ENCODE measurements around the gene SCYL2. TPM values are rescaled to one million over a fixed set of nuclear protein-coding genes. Genes with fewer than 3 reads are reported as not detected.

The SCYL2 gene
- total and polyA plus RNA-seq, 4 donors = 10.0 to 32.5 (median 18.9) TPM

DNA sequence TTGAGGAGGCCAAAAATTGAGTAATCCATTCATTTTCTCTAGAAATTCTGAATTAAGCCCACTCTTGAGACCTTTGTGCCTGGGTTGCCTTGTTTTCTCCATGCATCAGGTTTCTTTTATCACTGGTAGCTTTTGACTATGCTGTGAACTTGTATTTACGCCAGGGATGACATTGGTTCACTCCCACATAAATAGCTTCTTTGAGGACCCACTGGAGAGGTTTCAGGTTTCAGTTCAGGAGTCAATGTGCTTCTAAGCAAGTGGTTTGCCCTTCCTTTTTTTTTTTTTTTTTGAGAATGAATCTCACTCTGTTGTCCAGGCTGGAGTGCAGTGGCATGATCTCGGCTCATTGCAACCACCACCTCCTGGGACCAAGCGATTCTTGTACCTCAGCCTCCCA lies 79.7 kb downstream of the SCYL2 start (continued):
- TF ChIP-seq, protein P1, sequence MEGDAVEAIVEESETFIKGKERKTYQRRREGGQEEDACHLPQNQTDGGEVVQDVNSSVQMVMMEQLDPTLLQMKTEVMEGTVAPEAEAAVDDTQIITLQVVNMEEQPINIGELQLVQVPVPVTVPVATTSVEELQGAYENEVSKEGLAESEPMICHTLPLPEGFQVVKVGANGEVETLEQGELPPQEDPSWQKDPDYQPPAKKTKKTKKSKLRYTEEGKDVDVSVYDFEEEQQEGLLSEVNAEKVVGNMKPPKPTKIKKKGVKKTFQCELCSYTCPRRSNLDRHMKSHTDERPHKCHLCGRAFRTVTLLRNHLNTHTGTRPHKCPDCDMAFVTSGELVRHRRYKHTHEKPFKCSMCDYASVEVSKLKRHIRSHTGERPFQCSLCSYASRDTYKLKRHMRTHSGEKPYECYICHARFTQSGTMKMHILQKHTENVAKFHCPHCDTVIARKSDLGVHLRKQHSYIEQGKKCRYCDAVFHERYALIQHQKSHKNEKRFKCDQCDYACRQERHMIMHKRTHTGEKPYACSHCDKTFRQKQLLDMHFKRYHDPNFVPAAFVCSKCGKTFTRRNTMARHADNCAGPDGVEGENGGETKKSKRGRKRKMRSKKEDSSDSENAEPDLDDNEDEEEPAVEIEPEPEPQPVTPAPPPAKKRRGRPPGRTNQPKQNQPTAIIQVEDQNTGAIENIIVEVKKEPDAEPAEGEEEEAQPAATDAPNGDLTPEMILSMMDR (IDR thresholded peaks at IDR 0.05; ENCODE audit: low read depth, low read length, missing input control) = no peak
- no peak for TF ChIP-seq RAD21 (IDR thresholded peaks at IDR 0.05)
- TF ChIP-seq EGR1 (IDR thresholded peaks at IDR 0.05; ENCODE audit: low read depth in 2 of 2) = no peak
- no peak for TF ChIP-seq FOXA1 (IDR thresholded peaks at IDR 0.05)

DNA sequence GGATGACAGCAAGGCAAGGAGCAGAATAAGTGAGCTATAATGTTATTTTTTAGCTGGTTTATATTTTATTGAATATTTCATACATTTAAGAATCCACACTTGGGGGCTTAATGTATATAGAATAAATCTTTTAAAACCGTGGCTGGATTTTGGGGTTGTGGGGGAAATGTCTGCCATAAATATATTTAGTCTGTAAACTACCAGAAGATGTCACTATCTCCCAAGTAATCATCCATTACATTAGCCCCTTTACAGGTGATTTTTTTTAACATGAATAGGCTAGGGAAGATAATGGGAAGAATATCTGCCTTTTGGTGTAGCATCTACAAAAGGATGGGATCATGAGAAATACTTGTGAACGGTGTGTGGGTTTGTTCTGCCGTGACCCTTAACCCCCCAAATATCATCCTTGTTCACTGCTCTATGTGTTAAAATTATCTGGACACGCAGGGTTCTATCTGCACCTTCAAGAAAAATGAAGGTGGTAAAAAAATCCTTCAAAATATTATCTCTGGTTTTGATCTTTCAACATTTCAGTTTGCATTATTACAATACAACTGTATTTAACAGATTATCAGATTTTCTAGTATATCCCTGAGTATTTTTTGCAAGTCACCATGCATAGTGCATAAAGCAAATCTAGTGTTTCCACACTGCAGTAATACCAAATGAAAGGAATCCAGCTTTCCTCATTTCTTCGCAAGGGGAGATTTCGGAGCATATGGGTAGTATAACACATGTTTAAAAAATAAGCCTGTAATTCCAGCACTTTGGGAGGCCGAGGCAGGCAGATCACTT lies 81.9 kb downstream of the SCYL2 start:
- H3K36me3 ChIP-seq (ENCODE audit: control insufficient read depth in 4 of 4, insufficient read depth in 3 of 4, low read depth in 1 of 4, low read length in 3 of 4) = no peaks in the 10 kb centered on the region
- no peak overlapping the region for H3K27ac ChIP-seq (ENCODE audit: low read depth in 1 of 2, low read length in 2 of 2)
- no peak for DNase-seq (ENCODE audit: low spot score)
- no peak overlapping the region for H3K4me3 ChIP-seq (ENCODE audit: low read depth in 1 of 3, low read length in 3 of 3)
- WGBS = 73% methylated on average over 7 of the region's 7 CpGs
- H3K9ac ChIP-seq (ENCODE audit: low read depth in 1 of 2, low read length in 2 of 2) = no peak overlapping the region
- TF ChIP-seq, protein P2, sequence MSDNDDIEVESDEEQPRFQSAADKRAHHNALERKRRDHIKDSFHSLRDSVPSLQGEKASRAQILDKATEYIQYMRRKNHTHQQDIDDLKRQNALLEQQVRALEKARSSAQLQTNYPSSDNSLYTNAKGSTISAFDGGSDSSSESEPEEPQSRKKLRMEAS (IDR thresholded peaks at IDR 0.05) = no peak
- TF ChIP-seq EGR1 (IDR thresholded peaks at IDR 0.05; ENCODE audit: low read depth in 2 of 2) = no peak
- TF ChIP-seq RXRA (IDR thresholded peaks at IDR 0.05) = no peak
- peak; percentile 81 to 82 for TF ChIP-seq RAD21 (IDR thresholded peaks at IDR 0.05)
- TF ChIP-seq, protein P1 (IDR thresholded peaks at IDR 0.05; ENCODE audit: low read depth, low read length, missing input control) = peak; percentile 42
- peaks cover 0 to 4% (median 0%) of the 10 kb centered on the region in 4 donors for H3K27me3 ChIP-seq (ENCODE audit: control insufficient read depth in 4 of 4, insufficient read depth in 4 of 4, low read length in 3 of 4)
- no peaks in the 10 kb centered on the region for H3K4me1 ChIP-seq (ENCODE audit: control insufficient read depth in 4 of 4, insufficient read depth in 4 of 4, low read length in 3 of 4)
- H3K9me3 ChIP-seq (ENCODE audit: control insufficient read depth in 4 of 4, low read length in 3 of 4) = no peaks in the 10 kb centered on the region

DNA sequence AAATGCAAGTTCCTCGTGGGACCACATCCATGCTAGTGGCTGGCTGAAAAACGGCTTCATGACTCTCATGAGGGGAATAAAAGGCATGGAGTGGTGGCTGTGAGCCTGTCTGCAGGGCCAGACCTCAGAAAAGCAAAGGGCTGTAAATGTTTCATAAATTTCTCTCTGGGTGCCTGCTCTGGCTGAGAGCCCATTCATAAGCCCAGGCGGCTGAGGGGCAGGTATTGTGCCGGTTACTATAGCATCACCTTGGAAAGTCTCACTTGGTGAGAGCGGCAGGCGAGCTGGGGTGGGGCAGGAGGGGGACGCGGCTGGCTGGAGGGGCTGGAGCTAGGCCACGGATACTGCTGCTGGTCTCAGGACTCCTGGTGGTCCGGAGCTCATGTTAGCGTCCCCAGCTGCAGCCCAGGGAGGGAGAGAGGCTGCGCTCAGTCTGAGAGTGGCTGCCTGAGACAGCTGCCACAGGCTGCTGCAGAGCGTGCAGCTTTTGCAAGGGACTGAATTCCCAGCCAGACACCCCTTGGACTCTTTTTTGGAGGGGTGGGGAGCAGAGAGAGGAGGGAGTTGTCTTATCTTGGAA lies 89.8 kb downstream of the SCYL2 start, which contains the start of gene SLC17A8:
SLC17A8 (plus strand) TSS at position 431 of the 580 bp plus-strand sequence. CDS start 318 bp downstream, outside the sequence.
- Histone ChIP-seq H3K9me3 (ENCODE audit: control insufficient read depth in 4 of 4, low read length in 3 of 4) (no peaks in the 10 kb centered on the region), H3K4me3 (ENCODE audit: low read depth in 1 of 3, low read length in 3 of 3) (no peak within 1 kb of the TSS), H3K27ac (ENCODE audit: low read depth in 1 of 2, low read length in 2 of 2) (no peak within 1 kb of the TSS), H3K27me3 (ENCODE audit: control insufficient read depth in 4 of 4, insufficient read depth in 4 of 4, low read length in 3 of 4) (peaks cover 0 to 4% (median 0%) of the 10 kb centered on the region in 4 donors), H3K4me1 (ENCODE audit: control insufficient read depth in 4 of 4, insufficient read depth in 4 of 4, low read length in 3 of 4) (peaks cover 0 to 6% (median 5%) of the 10 kb centered on the region in 4 donors), H3K36me3 (ENCODE audit: control insufficient read depth in 4 of 4, insufficient read depth in 3 of 4, low read depth in 1 of 4, low read length in 3 of 4) (no peaks in the 10 kb centered on the region), H3K9ac (ENCODE audit: low read depth in 1 of 2, low read length in 2 of 2) (no peak within 1 kb of the TSS)
- TF ChIP-seq HNF4A (conservative IDR thresholded peaks at IDR 0.05) (no peak), RAD21 (IDR thresholded peaks at IDR 0.05) (no peak), EGR1 (IDR thresholded peaks at IDR 0.05; ENCODE audit: low read depth in 2 of 2) (no peak), RXRA (IDR thresholded peaks at IDR 0.05) (no peak), YY1 (IDR thresholded peaks at IDR 0.05) (no peak), HNF4G (IDR thresholded peaks at IDR 0.05) (no peak), FOXA2 (IDR thresholded peaks at IDR 0.05) (no peak), JUND (IDR thresholded peaks at IDR 0.05) (no peak), FOXA1 (IDR thresholded peaks at IDR 0.05) (no peak)
- TF ChIP-seq, protein P2 (IDR thresholded peaks at IDR 0.05) = no peak
- TF ChIP-seq, protein P3, sequence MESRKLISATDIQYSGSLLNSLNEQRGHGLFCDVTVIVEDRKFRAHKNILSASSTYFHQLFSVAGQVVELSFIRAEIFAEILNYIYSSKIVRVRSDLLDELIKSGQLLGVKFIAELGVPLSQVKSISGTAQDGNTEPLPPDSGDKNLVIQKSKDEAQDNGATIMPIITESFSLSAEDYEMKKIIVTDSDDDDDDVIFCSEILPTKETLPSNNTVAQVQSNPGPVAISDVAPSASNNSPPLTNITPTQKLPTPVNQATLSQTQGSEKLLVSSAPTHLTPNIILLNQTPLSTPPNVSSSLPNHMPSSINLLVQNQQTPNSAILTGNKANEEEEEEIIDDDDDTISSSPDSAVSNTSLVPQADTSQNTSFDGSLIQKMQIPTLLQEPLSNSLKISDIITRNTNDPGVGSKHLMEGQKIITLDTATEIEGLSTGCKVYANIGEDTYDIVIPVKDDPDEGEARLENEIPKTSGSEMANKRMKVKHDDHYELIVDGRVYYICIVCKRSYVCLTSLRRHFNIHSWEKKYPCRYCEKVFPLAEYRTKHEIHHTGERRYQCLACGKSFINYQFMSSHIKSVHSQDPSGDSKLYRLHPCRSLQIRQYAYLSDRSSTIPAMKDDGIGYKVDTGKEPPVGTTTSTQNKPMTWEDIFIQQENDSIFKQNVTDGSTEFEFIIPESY (IDR thresholded peaks at IDR 0.05) = no peak
- WGBS = 35% methylated on average over 13 of the region's 13 CpGs
- no peak for DNase-seq (ENCODE audit: low spot score)

Data from liver (tissue), 9 donors.